GM20431 (cell line): ENCODE measurements around the gene MXD4.

Experiments used
- in situ Hi-C: fragments of 300-500 bp; cut with MseI, MboI; formaldehyde crosslinking; loops from one replicate; pipeline ENCODE4 v1.15.0; 2020; ENCODE audit warnings: low sequenced_read_pairs; ENCODE audit not compliant: unreplicated experiment

MXD4 gene

GRCh38 chr4:2295500-2295899 is 33.6 kb upstream of the MXD4 start:
- in situ Hi-C loops: no loop called here

GRCh38 chr4:2292646-2293108 is 30.8 kb upstream of the MXD4 start:
- in situ Hi-C loops: no loop called here

GRCh38 chr4:2291705-2292645 is 30.1 kb upstream of the MXD4 start:
- in situ Hi-C loops: no loop called here

- in situ Hi-C loops: no loop called here
Observed at GRCh38 chr4:2290974-2291704, 29.2 kb upstream of the MXD4 start.

- in situ Hi-C loops: no loop called here
Observed at GRCh38 chr4:2290488-2290887, 28.6 kb upstream of the MXD4 start.

- in situ Hi-C loops: no loop called here
Observed at GRCh38 chr4:2289955-2290333, 28.0 kb upstream of the MXD4 start.

- in situ Hi-C loops: no loop called here
Observed at GRCh38 chr4:2289311-2289954, 27.5 kb upstream of the MXD4 start.

GRCh38 chr4:2288051-2288541 is 26.2 kb upstream of the MXD4 start:
- in situ Hi-C loops: no loop called here

GRCh38 chr4:2287594-2287915 is 25.6 kb upstream of the MXD4 start:
- in situ Hi-C loops: no loop called here

GRCh38 chr4:2286904-2287593 is 25.1 kb upstream of the MXD4 start:
- in situ Hi-C loops: no loop called here

- in situ Hi-C loops: no loop called here
Observed at GRCh38 chr4:2285613-2286381, 23.9 kb upstream of the MXD4 start.

GRCh38 chr4:2284934-2285612 is 23.2 kb upstream of the MXD4 start:
- in situ Hi-C loops: no loop called here

- in situ Hi-C loops: no loop called here
Observed at GRCh38 chr4:2284161-2284933, 22.4 kb upstream of the MXD4 start.

- in situ Hi-C loops: no loop called here
Observed at GRCh38 chr4:2283199-2283711, 21.3 kb upstream of the MXD4 start.

GRCh38 chr4:2281575-2282343 is 19.9 kb upstream of the MXD4 start:
- in situ Hi-C loops: no loop called here

GRCh38 chr4:2280531-2281300 is 18.8 kb upstream of the MXD4 start:
- in situ Hi-C loops: no loop called here
